Lower leg skin (tissue), 3 donors: ENCODE measurements around the gene RNF121.

Experiments
- POLR2A ChIP-seq, 2 donors: fragments of 450-650 bp; IDR thresholded peaks; one replicate each; pipeline ENCODE4 v1.6.1; 2016 to 2017; ENCODE audit warnings: antibody characterized with exemption in 2 of 2, mild to moderate bottlenecking in 1 of 2, moderate library complexity in 1 of 2
- TF ChIP-seq, protein P1 (sequence below), 3 donors: fragments of 450-650 bp; IDR thresholded peaks; one replicate each; pipeline ENCODE4 v1.5.1; 2016; ENCODE audit warnings: antibody characterized with exemption in 3 of 3, mild to moderate bottlenecking in 3 of 3, moderate library complexity in 2 of 3

DNA sequence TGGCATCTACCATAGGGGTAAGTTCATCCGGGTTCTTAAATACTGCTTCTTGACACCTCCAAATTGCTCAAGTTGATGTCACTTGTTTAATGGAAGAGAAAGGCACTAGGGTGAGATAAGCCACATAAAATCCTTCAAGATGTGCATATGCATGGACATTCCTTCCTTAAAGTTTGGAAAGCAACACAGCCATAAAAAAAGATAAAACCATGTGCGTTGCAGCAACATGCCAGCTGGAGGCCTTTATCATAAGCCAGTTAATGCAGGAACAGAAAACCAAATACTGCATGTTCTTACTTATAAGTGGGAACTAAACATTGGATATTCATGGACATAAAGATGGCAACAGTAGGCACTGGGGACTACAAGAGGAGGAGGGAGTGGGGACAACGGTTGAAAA is 61.9 kb downstream of the RNF121 start:
- no peak for TF ChIP-seq POLR2A (IDR thresholded peaks at IDR 0.05)
- TF ChIP-seq, protein P1, sequence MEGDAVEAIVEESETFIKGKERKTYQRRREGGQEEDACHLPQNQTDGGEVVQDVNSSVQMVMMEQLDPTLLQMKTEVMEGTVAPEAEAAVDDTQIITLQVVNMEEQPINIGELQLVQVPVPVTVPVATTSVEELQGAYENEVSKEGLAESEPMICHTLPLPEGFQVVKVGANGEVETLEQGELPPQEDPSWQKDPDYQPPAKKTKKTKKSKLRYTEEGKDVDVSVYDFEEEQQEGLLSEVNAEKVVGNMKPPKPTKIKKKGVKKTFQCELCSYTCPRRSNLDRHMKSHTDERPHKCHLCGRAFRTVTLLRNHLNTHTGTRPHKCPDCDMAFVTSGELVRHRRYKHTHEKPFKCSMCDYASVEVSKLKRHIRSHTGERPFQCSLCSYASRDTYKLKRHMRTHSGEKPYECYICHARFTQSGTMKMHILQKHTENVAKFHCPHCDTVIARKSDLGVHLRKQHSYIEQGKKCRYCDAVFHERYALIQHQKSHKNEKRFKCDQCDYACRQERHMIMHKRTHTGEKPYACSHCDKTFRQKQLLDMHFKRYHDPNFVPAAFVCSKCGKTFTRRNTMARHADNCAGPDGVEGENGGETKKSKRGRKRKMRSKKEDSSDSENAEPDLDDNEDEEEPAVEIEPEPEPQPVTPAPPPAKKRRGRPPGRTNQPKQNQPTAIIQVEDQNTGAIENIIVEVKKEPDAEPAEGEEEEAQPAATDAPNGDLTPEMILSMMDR (IDR thresholded peaks at IDR 0.05), result no peak
